HepG2 (cell line): Measurements from ENCODE around the gene PGS1. TPM values are rescaled to one million over a fixed set of nuclear protein-coding genes. Genes with fewer than 3 reads are reported as not detected.

Experiments
- ATAC-seq: fragments of 200-7000 bp; cut with Tn5 transposase; 3 replicates; pipeline ENCODE4 v1.9.1; 2020; ENCODE audit warnings: mild to moderate bottlenecking, moderate library complexity
- BruUV-seq: library from RNA; stranded (reverse); fragments of 400-500 nt; replicated peaks from 2 replicates; lab custom pipeline; 2021; lab: Mats Ljungman, UMichigan
- CTCF ChIA-PET: fragments of 300-600 bp; formaldehyde crosslinking; extraction: SDS; loops from one replicate; lab custom pipeline; 2021; ENCODE audit warnings: low total read pairs, inconsistent platforms, low intra/inter-chr PET ratio; lab: Yijun Ruan, JAX
- POLR2A ChIA-PET: fragments of 350-600 bp; sonication (Branson Sonifier 250); formaldehyde crosslinking; loops from one replicate; lab custom pipeline; 2020; ENCODE audit warnings: antibody characterized with exemption, inconsistent platforms; lab: Yijun Ruan, JAX
- DNase-seq: peaks from one replicate; pipeline ENCODE4 v3.0.0-alpha.2; 2015; ENCODE audit warnings: low spot score
- FAIRE-seq: peaks from 3 replicates; lab custom pipeline; 2011; peaks lifted over from hg19 to GRCh38; lab: Jason Lieb, UNC
- H2AFZ ChIP-seq: one replicate; pipeline ENCODE4 v1.6.1; 2011; ENCODE audit warnings: low read length, inconsistent platforms
- H3K27ac ChIP-seq: fragments of 300-600 bp; 3 replicates; pipeline ENCODE4 v1.8.0; 2011; ENCODE audit warnings: mixed run types, mild to moderate bottlenecking, mixed read lengths, low read length, inconsistent platforms; ENCODE audit not compliant: insufficient read depth; ENCODE audit errors: extremely low read length
- H3K27me3 ChIP-seq, 2 experiments: fragments of 200-600 bp in 1 of 2; 2 replicates in 1 of 2; 3 replicates in 1 of 2; pipeline versions ENCODE4 v1.6.0 to v1.8.0; 2011; ENCODE audit warnings: low read length in 2 of 2, mild to moderate bottlenecking in 2 of 2, moderate library complexity in 2 of 2, inconsistent platforms in 1 of 2; ENCODE audit not compliant: insufficient read depth in 2 of 2, control insufficient read depth in 1 of 2
- H3K36me3 ChIP-seq, 2 experiments: fragments of 200-600 bp in 1 of 2; replicated peaks in 1 of 2; 2 replicates in 1 of 2; 3 replicates in 1 of 2; pipeline versions ENCODE4 v1.5.1 to v1.8.0; 2011; ENCODE audit warnings: low read length in 2 of 2, inconsistent platforms in 1 of 2; ENCODE audit not compliant: insufficient read depth in 2 of 2, control insufficient read depth in 1 of 2
- H3K4me1 ChIP-seq: 2 replicates; pipeline ENCODE4 v1.5.1; 2012; ENCODE audit warnings: low read length, inconsistent platforms; ENCODE audit not compliant: insufficient read depth
- H3K4me2 ChIP-seq: 2 replicates; pipeline ENCODE4 v1.6.0; 2011; ENCODE audit warnings: low read depth, low read length, inconsistent platforms
- H3K4me3 ChIP-seq, 3 experiments: fragments of 200-600 bp in 1 of 3; sonication (generic), shearing (Covaris generic) in 1 of 3; replicated peaks in 1 of 3; 2 replicates each; pipeline ENCODE4 v1.5.1; 2011 to 2016; ENCODE audit warnings: low read length in 3 of 3, inconsistent platforms in 2 of 3, low read depth in 2 of 3, mild to moderate bottlenecking in 2 of 3, control low read depth in 1 of 3, mixed read lengths in 1 of 3; ENCODE audit not compliant: insufficient read depth in 1 of 3
- H3K79me2 ChIP-seq: one replicate; pipeline ENCODE4 v1.6.1; 2011; ENCODE audit warnings: low read length, inconsistent platforms; ENCODE audit not compliant: insufficient read depth
- H3K9ac ChIP-seq: 2 replicates; pipeline ENCODE4 v1.6.0; 2011; ENCODE audit warnings: mild to moderate bottlenecking, low read depth, low read length, inconsistent platforms; ENCODE audit not compliant: insufficient read depth
- H3K9me3 ChIP-seq: 2 replicates; pipeline ENCODE4 v1.5.1; 2012; ENCODE audit warnings: mild to moderate bottlenecking, low read length
- H4K20me1 ChIP-seq: 2 replicates; pipeline ENCODE4 v1.6.0; 2011; ENCODE audit warnings: inconsistent platforms, mild to moderate bottlenecking, low read length, moderate library complexity; ENCODE audit not compliant: insufficient read depth
- CAMTA2 ChIP-seq: sonication (generic); formaldehyde crosslinking; IDR thresholded peaks from 2 replicates; pipeline ENCODE4 v1.4.0; 2020; ENCODE audit warnings: mild to moderate bottlenecking, missing genetic modification reagents, borderline replicate concordance
- EZH2 ChIP-seq: conservative IDR thresholded peaks from 2 replicates; pipeline ENCODE4 v1.6.1; 2012; ENCODE audit warnings: mild to moderate bottlenecking, low read depth, low read length, moderate library complexity
- FOSL2 ChIP-seq: sonication (generic); formaldehyde crosslinking; IDR thresholded peaks from 2 replicates; pipeline ENCODE4 v1.4.0; 2020; ENCODE audit warnings: missing genetic modification reagents
- FOXA1 ChIP-seq, 2 experiments: fragments of 450-650 bp in 1 of 2; sonication (generic) in 1 of 2; formaldehyde crosslinking in 1 of 2; IDR thresholded peaks; 2 replicates each; pipeline versions ENCODE4 v1.4.0 to v1.6.1; 2016 to 2020; ENCODE audit warnings: missing genetic modification reagents in 1 of 2
- GATA4 ChIP-seq: sonication (generic); IDR thresholded peaks from 2 replicates; pipeline ENCODE4 v1.6.1; 2016; ENCODE audit warnings: antibody characterized with exemption, low read depth, borderline replicate concordance
- HMGXB4 ChIP-seq, 2 experiments: sonication (generic) in 1 of 2; formaldehyde crosslinking in 1 of 2; IDR thresholded peaks; 2 replicates each; pipeline versions ENCODE4 v1.4.0 to v1.6.1; 2018 to 2020; ENCODE audit warnings: missing genetic modification reagents in 2 of 2, borderline replicate concordance in 1 of 2, low read depth in 1 of 2, mild to moderate bottlenecking in 1 of 2, missing biosample characterization in 1 of 2
- HNF1B ChIP-seq: sonication (generic); formaldehyde crosslinking; IDR thresholded peaks from 2 replicates; pipeline ENCODE4 v1.5.1; 2020; ENCODE audit warnings: mild to moderate bottlenecking, moderate library complexity, missing genetic modification reagents
- KAT2B ChIP-seq: fragments of 150-350 bp; IDR thresholded peaks from 2 replicates; pipeline ENCODE4 v1.6.1; 2014; ENCODE audit warnings: low read depth, low read length, borderline replicate concordance
- KDM1A ChIP-seq: IDR thresholded peaks from 2 replicates; pipeline ENCODE4 v1.6.1; 2016; ENCODE audit warnings: missing compliant biosample characterization
- MNT ChIP-seq: fragments of 450-650 bp; IDR thresholded peaks from 2 replicates; pipeline ENCODE4 v1.6.1; 2016
- MTERF4 ChIP-seq: sonication (generic); formaldehyde crosslinking; IDR thresholded peaks from 2 replicates; pipeline ENCODE4 v1.8.0; 2023; ENCODE audit warnings: mild to moderate bottlenecking, missing genetic modification reagents
- SRSF1 ChIP-seq: fragments of 200-400 bp; formaldehyde crosslinking; optimal IDR thresholded peaks from 2 replicates; pipeline ENCODE3; 2017; ENCODE audit warnings: mild to moderate bottlenecking, low read depth, low read length, moderate library complexity
- ZBTB20 ChIP-seq: sonication (generic); formaldehyde crosslinking; IDR thresholded peaks from 2 replicates; pipeline ENCODE4 v1.8.1; 2023; ENCODE audit warnings: missing genetic modification reagents, low read depth, mild to moderate bottlenecking, borderline replicate concordance
- ZMYM3 ChIP-seq: sonication (generic); formaldehyde crosslinking; IDR thresholded peaks from 2 replicates; pipeline ENCODE4 v1.5.1; 2020; ENCODE audit warnings: mild to moderate bottlenecking, missing genetic modification reagents
- ZNF12 ChIP-seq: sonication (generic); formaldehyde crosslinking; IDR thresholded peaks from 2 replicates; pipeline ENCODE4 v1.5.0; 2020; ENCODE audit warnings: missing genetic modification reagents
- ZNF768 ChIP-seq: sonication (generic); formaldehyde crosslinking; IDR thresholded peaks from 2 replicates; pipeline ENCODE4 v1.4.0; 2020; ENCODE audit warnings: missing genetic modification reagents
- WGBS: methylation state at CpG from one replicate; pipeline ENCODE4 v1.1.6; 2017; ENCODE audit warnings: low lambda C conversion rate; 5-methylcytosine and 5-hydroxymethylcytosine counted together
- in situ Hi-C: cut with HindIII; loops from 2 replicates; pipeline ENCODE4 v1.10.0; 2017; ENCODE audit warnings: low pct_unique_long_range_greater_than_20kb; ENCODE audit not compliant: extremely low pct_ligation_motif_present
- intact Hi-C: fragments of 100-400 bp; cut with micrococcal nuclease; formaldehyde crosslinking; loops from one replicate; pipeline ENCODE4 v1.10.0; 2022; ENCODE audit not compliant: unreplicated experiment
- polyA plus RNA-seq, 8 experiments: library from polyadenylated mRNA; depleted of rRNA in 3 of 8; stranded (reverse) in 7 of 8; unstranded in 1 of 8; fragments of >200 nt; fragmentation: Illumina TruSeq in 4 of 8; extraction: Trizol in 4 of 8; gene quantifications; 2 replicates each; pipeline versions ENCODE4 v1.2.1 to v1.2.3, GENCODE V29; 2011 to 2016; ENCODE audit warnings: low read depth in 4 of 8, missing spikeins in 1 of 8, mixed read lengths in 1 of 8; ENCODE audit not compliant: insufficient read depth in 1 of 8
- total RNA-seq, 5 experiments: library from RNA; depleted of rRNA; stranded (reverse); fragments of >200 nt; fragmentation: Illumina TruSeq; extraction: Trizol; gene quantifications; 2 replicates each; pipeline ENCODE4 v1.2.3, GENCODE V29; 2016; ENCODE audit warnings: low read depth in 1 of 5

PGS1 gene
- total and polyA plus RNA-seq, 2 of the 13 experiments (the other 11 are each of a cell fraction or from before 2014, with no cell fraction given), result 25.9 to 31.5 TPM

- peaks cover 17 to 72% of the 10 kb centered on the region in 2 experiments for H3K27me3 ChIP-seq
- no peak overlapping the region for H2AFZ ChIP-seq
- H4K20me1 ChIP-seq, result no peaks in the 10 kb centered on the region
- 14% methylated on average over 13 of the region's 13 CpGs for WGBS
- no peak overlapping the region for H3K4me2 ChIP-seq
- no peak for ATAC-seq
- no peak overlapping the region for H3K27ac ChIP-seq
- H3K4me3 ChIP-seq, result no peak overlapping the region; a peak in 1 of 6 replicates
- in situ Hi-C loops (no loop called here), intact Hi-C loops (no loop called here)
- H3K79me2 ChIP-seq, result no peaks in the 10 kb centered on the region
- FAIRE-seq, result no peak
- peaks cover 28% of the 10 kb centered on the region for H3K4me1 ChIP-seq
- BruUV-seq, result no TSS peak
- H3K9ac ChIP-seq, result no peak overlapping the region
- ChIA-PET POLR2A (no interaction called here), CTCF (no interaction called here)
- H3K9me3 ChIP-seq, result no peaks in the 10 kb centered on the region
- DNase-seq, result no peak
- no peaks in the 10 kb centered on the region for H3K36me3 ChIP-seq
- TF ChIP-seq HMGXB4 (CRISPR knock-in tag; IDR thresholded peaks at IDR 0.05; ENCODE audit: borderline replicate concordance in 1 of 2, low read depth in 1 of 2) (no peak), FOSL2 (CRISPR knock-in tag) (0 out of 2 replicates have a peak, but pooled peaks have one; percentile 14), EZH2 (peak; percentile 57; the same call in 1 of the 2 replicates), GATA4 (no peak), FOXA1 (IDR thresholded peaks at IDR 0.05) (no peak), FOXA1 (CRISPR knock-in tag; IDR thresholded peaks at IDR 0.05) (peak; percentile 41; the same call in 1 of the 2 replicates), SRSF1 (no peak), ZBTB20 (no peak), ZMYM3 (peak; percentile 77), ZNF768 (CRISPR knock-in tag) (peak; percentile 99), CAMTA2 (CRISPR knock-in tag) (no peak), MNT (0 out of 2 replicates have a peak, but pooled peaks have one; percentile 10), HNF1B (CRISPR knock-in tag) (0 out of 2 replicates have a peak, but pooled peaks have one; percentile 29), MTERF4 (CRISPR knock-in tag) (no peak), KDM1A (CRISPR knock-in tag) (0 out of 2 replicates have a peak, but pooled peaks have one; percentile 24), ZNF12 (CRISPR knock-in tag) (peak; percentile 66; the same call in 1 of the 2 replicates), KAT2B (no peak)
Measured at GRCh38 chr17:78330570-78331224, 47.8 kb upstream of the PGS1 start.
